GM12873 (cell line): ENCODE data around the gene RASA4B.

ENCODE experiments used
- TF ChIP-seq, protein P1 (sequence below): IDR thresholded peaks from 2 replicates; pipeline ENCODE4 v1.5.1; 2012; ENCODE audit warnings: low read depth, mild to moderate bottlenecking, moderate library complexity, low read length, control low read depth; ENCODE audit not compliant: insufficient read depth; ENCODE audit errors: missing control alignments

RASA4B gene

DNA sequence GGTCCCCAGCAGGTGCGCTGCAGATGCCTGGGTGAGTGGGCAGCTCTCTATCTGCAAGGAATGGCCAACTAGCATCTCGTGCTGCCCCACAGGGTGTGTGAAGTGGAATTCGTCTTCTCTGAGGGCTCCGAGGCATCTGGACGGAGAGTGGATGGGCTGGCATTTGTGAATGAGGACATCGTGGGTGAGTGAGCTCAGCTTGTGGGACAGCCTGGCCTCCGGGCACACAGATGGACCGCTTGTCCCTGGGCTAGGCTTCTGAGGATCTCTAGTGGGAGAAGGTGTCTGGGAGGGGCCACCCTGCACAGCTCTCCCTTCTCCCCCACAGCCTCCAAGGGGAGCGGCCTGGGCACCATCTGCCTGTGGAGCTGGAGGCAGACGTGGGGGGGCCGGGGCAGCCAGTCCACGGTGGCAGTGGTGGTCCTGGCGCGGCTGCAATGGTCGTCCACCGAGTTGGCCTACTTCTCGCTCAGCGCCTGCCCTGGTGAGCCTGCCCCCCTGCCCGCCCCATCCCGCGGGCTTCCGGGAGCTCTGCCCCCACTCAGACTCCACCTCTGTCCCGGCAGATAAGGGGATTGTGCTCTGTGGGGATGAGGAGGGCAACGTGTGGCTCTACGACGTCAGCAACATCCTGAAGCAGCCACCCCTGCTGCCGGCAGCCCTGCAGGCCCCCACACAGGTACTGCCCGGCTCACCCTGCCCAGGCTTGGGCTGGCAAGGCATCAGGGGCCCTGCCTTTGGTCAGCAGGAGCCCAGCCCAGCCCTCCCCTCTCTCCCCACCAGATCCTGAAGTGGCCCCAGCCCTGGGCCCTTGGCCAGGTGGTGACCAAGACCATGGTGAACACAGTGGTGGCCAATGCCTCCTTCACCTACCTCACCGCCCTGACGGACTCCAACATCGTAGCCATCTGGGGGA lies 45.2 kb downstream of the RASA4B start:
- TF ChIP-seq, protein P1, sequence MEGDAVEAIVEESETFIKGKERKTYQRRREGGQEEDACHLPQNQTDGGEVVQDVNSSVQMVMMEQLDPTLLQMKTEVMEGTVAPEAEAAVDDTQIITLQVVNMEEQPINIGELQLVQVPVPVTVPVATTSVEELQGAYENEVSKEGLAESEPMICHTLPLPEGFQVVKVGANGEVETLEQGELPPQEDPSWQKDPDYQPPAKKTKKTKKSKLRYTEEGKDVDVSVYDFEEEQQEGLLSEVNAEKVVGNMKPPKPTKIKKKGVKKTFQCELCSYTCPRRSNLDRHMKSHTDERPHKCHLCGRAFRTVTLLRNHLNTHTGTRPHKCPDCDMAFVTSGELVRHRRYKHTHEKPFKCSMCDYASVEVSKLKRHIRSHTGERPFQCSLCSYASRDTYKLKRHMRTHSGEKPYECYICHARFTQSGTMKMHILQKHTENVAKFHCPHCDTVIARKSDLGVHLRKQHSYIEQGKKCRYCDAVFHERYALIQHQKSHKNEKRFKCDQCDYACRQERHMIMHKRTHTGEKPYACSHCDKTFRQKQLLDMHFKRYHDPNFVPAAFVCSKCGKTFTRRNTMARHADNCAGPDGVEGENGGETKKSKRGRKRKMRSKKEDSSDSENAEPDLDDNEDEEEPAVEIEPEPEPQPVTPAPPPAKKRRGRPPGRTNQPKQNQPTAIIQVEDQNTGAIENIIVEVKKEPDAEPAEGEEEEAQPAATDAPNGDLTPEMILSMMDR: no peak

DNA sequence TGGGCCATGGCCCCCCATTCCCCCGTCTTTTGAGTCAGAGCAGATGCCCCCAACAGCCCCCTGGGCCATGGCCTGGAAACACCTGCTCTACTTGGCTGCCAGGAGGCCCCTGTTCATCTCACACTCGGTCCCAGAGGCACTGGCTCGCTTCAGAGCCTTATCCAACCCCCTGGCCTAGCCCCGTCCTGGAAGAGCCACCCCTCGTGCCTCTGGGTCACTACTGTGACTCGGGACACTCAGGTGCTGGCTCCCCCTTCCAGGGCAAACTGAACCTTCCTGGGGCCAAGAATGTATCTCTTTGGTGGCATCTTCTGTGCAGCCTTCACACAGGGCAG lies 45.8 kb downstream of the RASA4B start:
- TF ChIP-seq, protein P1: no peak

DNA sequence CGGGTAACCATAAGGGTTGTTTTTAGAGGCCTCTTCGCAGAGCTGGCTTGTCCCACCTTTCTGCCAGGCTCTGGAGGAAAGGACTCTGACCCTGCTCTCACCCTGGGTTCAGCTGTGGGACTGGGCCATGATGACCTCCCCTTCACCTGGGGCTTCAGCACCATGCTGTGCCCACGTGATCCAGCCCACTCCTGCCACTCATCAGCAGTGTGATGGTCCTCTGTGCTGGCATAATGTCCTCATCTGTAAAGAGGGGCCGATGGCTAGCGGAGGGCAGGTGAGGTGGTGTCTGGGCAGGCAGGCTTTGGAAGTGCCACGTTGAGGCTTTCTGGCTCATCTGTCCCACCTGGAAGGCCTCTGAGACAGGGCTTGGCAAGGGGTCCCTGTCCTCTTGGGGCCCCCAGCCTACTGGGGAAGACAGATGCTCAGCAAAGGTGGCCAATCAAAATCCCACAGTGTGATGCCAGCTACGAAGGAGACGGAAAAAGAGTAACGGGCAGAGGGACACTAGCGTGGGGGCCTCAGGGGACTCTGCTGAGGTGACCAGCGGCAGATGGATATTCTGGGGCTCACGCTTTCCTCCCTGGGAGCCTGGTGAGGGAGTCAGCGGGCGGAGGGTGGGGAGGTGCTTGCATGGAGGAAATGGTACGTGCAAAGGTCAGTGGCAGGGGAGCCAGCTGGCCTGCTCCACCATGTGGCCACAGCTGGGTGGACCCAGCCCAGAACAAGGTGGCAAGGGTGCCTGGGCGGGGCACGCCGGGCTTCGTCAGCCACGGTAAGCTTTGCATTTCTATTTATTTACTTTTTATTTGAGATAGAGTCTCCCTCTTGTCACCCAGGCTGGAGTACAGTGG lies 47.4 kb downstream of the RASA4B start:
- TF ChIP-seq, protein P1: no peak

DNA sequence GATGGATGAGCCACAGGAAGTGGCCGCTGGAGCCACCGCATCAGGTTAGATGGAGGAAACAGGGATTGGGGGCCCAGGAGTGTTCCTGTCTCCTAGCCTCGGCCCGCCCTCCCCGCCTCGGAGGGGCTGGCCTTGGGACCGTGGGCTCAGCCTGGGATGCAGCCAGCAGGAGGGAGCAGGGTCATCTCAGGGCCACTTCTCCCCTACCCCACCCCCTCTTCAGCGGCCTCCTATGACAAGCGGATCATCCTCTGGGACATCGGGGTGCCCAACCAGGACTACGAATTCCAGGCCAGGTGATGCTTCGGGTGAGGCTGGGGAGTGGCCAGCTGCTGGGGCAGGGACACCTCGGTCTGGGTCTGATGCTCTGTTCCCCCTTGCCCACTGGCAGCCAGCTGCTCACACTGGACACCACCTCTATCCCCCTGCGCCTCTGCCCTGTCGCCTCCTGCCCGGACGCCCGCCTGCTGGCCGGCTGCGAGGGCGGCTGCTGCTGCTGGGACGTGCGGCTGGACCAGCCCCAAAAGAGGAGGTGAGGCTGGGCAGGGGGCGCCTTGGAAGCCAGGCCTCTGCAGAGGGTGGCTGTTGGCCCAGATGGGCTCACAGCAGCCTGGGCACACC lies 48.1 kb downstream of the RASA4B start:
- TF ChIP-seq, protein P1: no peak

DNA sequence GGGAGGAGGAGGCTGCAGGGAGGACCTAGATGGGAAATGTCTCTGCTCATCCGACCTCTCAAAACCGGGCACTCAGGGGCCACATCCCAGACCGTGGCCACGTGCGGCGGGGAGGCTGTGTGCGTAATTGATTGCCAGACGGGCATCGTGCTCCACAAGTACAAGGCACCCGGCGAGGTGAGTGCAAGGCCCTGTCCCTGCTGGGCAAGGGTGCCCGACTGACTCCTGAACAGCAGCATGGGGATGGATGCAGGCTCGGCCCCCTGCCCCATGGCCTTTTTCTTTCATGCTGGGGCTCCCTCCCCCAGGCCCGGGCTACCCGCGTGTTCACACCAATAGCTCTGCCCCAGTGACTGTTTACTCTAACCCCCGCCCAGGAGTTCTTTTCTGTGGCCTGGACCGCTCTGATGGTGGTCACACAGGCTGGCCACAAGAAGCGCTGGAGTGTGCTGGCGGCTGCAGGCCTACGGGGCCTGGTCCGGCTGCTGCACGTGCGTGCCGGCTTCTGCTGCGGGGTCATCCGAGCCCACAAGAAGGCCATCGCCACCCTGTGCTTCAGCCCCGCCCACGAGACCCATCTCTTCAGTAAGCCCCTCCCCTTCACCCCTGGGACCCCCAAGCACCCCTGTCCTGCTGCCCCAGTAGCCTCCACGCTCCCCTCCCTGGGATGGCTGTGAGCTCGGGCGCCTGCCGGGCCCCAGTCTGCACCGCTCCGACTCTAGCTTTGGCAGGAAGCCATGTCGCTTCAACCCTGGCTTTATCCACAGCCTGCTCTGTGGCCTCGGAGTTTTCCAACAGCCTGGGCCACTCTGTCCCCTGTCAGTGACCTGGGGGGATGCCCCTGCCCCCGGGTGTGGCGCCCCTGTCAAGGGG lies 48.9 kb downstream of the RASA4B start:
- TF ChIP-seq, protein P1: no peak

DNA sequence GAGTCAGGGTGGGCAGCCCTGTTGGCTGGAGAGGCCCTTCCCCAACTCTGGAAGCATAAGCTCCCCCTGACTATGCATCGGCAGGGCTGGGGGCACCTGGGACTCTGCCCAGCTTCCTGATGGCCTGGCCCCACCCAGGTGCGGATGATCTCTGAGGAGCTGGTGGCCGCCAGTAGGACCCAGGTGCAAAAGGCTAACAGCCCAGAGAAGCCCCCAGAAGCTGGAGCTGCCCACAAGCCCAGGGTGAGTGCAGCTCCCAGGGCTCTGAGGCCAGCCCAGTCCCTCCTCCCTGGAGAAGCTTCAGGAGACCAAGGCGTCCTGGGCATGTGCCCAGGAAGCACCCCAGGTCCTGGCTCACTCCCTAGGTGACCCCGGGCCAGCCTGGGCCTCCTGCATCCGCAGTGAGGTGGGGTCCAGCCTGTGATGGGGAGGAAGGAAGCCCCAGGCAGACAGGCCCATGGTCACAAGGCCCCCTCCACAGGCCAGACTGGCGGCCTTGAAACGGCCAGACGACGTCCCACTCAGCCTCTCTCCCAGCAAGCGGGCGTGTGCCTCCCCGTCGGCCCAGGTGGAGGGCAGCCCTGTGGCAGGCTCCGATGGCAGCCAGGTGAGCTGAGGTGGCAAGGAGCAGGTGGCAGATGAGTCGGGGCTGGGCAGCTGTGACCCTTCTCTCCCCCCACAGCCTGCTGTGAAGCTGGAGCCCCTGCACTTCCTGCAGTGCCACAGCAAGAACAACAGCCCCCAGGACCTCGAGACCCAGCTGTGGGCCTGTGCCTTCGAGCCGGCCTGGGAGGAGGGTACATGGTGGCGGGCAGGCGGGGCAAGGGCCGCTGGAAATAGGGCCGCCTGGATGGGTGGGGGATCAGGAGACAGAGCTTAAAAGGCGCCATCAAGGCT lies 49.7 kb downstream of the RASA4B start:
- TF ChIP-seq, protein P1: no peak
